GM19452 (cell line): ENCODE data around the gene TMEM109.
"Not testable (repeated sequence)": the region's sequence is repeated elsewhere in the genome, so short reads cannot be mapped to it uniquely, and the experiment has no call there.

ENCODE experiments used
- ATAC-seq: cut with Tn5 transposase; IDR thresholded peaks from one replicate; pipeline ENCODE4 v1.9.1; 2021; ENCODE audit not compliant: unreplicated experiment

TMEM109 gene

DNA sequence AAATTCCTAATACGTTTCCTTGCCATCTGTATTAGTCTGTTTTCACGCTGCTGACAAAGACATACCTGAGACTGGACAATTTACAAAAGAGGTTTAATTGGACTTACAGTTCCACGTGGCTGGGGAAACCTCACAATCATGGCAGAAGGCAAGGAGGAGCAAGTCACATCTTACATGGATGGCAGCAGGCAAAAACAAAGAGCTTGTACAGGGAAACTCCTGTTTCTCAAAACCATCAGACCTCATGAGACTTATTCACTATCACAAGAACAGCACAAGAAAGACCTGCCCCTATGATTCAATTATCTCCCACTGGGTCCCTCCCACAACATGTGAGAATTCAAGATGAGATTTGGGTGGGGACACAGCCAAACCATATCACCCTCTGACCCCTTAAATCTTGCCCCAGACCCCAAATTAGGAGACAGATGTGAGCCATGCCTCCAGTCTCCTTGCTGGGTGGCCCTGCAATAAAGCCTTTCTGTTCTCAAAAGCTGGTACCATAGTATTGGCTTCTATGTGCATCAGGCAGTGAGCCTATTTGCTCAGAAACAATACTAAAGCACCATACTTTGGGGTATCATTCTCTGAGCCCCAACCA lies 4.2 kb upstream of the TMEM109 start:
- not testable (repeated sequence) for ATAC-seq

DNA sequence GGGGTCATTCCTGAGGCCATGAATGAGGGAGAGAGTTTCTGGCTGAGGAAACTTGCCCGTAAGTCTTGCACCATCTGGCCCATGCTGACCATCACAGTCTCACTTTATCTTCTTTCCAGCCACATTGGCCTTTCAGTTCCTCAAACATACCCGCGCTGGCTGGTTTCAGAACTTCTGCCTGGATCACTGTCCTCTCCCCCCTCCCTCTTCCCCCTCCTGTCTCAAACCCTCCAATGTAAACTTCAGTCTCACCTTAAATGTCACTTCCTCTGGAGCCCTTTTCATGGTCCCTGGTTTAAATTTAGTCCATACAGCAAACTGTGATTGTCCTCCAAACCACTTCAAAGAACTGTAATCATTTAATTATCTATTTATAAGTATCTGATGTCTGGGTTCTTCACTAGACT lies 3.7 kb upstream of the TMEM109 start:
- peak; percentile 36 for ATAC-seq

DNA sequence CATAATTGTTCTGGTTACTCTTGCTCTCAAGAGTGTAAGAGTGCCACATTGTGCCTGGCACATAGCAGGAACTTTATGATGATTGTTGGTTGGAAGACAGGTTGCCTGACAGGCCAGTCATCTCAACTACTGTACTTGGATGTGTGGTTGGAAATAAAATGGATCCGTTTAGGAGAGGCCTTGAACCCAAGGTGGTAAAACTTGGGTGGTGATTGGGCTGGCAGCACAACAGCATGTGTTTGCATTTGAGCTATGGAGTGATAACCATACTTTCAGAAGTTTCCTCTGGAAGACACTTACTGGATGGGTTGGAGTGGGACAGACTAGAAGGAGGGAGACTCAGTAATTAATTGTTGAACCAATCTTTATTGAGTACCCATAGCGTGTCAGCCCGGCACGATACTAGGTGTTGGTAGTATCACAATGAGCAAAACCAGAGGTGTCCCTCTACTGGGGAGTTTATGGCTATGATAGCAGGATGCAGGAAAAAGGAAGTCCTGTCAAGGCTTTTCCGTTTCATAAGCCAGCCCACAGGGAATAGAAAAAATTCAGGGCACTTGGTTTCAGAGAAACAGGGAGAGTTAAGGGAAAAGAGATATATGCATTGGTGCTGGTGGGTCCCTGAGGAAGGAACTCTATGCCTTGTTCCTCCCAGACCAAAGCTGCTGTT lies 3.1 kb upstream of the TMEM109 start:
- ATAC-seq = no peak

DNA sequence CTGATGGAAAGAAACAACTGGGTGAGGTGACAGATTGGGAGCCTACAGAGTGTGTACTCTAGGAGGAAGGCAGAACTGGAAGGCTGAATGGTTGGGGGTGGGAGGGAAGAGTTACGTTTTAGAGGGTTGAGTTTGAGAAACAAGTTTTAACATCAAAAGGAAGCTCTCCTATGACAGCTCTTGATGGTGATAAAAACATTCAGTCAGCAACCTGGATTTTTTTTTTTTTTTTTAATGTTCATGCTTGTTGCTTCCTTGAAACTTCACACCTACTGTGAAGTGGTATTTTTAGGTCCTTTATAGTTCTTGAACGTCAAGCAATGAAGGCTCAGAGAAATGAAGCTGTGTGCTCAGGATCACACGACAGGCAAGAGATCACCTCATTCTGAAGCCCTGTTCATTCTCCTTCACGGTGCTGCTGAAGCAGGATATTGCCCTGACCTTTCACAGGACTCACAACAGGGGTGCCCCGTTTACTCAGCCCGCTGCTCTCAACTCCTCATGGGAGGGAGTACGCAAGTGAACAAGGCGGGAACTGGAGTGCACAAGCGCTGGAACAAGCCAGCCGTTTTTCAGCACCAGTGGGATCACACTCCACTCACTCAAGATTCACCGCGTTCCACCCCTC lies 1.6 kb upstream of the TMEM109 start:
- no peak for ATAC-seq

DNA sequence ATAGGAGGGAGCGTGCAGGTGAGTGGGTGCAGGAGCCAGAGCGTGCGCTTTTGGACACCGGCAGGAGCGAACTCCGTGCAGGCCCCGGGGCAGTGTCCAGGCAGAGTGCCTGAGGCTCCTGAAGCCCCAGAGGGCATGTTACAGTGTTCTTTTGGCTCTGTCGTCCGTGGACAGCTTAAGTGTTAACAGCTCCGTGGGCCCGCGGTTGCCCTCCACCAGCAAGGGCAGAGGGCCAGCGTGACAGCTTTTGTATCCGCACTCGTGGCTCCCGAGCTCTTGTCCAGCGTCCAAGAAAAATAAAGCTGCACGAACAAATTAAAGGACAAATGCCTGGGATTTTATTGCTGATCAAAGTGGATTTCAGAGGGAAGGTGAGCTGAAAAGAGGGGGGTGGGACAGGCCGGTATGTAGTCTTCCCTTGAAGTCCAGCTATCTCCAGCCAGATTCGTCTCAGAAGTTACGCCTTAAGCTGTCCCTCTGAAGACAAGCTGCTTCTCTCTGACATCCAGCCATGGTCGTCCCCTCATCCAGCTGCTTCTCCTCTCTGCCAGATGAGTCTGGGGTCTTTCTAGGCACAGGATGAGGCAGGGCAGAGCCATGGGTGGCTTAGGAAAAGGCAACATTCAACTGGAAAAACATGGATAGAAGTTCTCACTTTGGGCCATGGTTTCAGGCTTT lies 968 bp upstream of the TMEM109 start:
- no peak for ATAC-seq

DNA sequence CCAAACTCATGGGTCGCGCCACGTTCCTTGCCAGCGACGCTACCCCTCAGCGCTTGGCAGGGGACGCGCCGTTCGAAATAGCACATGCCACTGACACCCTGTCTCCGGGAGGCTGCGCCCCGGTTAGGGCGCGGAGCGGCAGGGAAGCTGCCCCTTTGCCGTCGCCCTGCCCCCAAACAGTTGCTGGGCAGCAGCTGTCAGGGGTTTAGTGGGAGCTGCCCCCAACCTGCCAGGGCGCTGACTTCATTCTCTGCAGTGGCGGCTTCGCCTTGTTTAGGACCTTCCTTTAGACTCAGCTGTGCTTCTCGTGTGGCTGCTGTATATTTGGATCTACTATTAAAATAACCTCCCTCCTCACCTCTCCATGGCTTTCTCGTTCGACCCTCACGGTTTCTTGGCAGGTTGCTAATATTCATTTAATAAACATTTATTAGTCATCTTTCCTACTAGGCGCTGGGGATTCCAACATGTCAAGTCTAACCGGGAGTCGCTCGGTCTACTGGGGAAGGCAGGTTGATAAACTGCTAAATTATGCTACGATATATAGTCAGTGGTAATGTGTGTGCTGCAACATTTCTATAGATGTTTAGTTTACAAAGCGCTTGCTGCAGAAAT lies 782 bp downstream of the TMEM109 start:
- no peak for ATAC-seq

DNA sequence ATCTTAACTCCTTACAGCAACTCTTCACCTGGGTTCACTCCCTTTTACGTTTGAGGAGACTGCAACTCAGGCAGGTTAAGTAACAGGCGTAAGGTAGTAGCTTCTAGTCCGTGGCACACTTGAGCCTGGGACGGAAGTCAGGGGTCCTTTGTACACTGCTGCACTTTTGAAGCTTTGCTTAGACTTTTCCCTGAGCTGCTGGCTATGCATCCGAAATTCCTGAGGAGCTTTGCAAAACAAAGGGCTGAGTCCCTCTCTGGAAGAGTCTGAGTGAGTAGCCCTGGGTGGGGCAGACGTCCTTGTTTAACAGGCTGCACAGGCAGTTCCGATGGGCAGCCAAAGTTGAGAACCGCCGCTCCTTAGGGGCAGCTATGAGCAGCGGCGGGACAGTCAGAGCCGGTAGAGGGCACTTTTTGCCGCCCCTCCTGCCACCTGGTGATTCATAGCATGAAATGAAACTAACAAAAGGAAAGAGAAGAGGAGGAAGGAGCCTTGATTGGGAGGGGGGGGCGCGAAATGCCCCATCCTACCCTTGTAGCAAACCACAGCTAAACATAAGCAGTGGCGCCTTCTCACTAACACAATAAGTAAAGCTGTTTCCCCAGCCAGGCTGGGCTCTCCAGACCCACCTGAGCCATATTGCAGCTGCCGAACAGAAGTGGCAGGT lies 1.4 kb downstream of the TMEM109 start:
- ATAC-seq = peak; percentile 51

DNA sequence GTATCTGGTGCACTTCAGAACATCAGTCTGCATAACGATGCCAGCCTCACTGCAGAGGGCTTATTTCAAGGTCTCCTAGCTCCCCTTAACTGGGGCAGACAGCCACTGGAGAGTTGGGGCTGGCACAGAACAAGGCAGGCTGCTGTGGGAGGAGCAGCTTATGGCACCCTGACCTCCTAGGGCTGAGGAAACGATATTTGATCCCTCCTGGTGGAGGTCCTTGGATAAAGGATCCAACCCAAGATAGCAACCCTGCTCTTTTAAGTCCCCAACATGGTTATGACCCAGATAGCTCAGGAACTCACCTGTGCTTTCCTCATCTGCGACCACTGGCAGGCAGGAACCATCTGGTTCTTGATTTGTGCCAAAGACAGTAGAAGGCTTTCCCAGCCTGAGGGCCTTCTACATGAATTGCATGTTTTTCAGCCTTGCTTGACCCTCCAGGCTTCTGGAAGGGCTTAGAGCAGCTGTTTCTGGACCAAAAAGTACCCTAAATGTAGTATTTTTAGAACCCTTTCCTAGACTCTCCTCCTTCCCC lies 2.8 kb downstream of the TMEM109 start:
- no peak for ATAC-seq

DNA sequence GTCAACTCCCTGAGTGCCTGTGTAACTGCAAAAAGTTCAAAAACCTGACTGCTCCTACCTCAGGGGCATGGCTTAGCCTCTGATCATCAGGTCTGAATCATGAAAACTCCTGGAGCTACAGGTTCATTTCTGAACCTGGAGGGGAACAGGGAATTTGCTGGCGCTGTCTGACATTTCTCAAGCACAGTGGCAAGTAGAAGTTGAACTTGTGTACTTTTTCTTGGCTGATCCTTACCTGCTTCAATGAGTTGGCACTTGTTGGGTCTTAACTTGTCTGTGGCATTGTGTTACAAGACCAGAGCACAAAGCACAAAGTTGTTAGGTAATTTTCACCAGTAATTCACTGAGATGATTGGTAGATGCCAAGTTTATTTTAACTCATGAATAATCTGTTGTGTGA lies 3.3 kb downstream of the TMEM109 start:
- ATAC-seq = no peak

DNA sequence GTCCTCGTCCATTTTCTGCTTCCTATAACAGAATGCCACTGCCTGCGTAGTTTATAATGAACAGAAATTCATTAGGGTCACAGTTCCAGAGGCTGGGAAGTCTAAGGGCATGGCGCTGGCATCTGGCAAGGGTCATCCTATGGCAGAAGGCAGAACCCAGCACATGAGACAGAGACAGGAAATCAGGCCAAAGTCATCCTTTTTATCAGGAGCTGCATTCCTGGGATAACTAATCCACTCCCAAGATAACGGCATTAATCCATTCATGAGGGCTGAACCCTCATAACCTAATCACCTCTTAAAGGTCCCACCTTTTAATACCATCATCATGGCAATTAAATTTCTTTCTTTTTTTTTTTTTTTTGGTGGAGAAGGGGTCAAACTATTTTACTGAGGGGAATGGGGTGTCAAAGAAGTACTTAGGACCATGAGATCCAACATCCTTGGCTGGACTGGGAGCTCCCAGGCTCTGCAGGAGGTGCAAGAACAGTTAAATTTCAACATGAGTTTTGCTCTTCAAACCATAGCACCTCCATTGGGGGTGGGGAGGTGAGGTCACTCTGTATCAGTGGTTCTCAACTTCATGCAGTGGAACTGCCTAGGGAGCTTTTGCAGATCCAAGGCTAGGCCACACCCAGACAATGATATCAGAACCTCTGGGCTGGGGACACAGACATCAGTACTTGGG lies 4.4 kb downstream of the TMEM109 start:
- ATAC-seq = no peak

DNA sequence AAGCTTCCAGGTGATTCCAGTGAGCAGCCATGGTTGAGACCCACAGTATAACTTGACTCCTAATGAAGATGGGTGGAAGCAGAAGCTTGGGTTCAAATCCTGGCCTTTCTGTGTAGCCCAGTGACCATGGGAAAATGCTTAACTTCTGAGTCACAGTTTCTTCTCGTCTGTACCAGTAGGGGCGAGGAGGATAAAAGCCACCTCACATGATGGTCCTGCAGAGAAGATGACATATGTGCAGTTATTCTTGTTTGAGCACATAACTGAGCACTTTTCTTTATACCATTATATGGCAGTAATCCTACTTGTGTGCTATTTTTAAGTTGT lies 4.9 kb downstream of the TMEM109 start:
- no peak for ATAC-seq

DNA sequence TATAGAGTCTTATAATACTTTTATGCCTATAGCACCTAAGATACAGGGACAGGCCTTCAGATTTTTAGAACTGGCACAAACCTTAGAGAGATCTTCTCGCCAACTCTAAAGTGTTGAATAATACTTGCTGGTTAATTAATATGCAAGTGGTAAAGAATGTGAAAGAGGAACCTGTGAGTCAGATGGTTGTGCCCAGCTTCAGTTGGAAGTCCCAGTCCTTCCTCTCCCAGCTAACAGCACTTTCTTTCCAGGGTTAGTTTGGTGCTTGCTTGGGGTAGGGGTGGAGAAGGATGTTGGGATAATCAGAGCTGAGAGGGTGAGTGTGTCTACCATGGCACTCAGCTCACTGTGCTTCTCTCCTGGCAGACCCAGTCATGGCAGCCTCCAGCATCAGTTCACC lies 5.4 kb downstream of the TMEM109 start:
- no peak for ATAC-seq

DNA sequence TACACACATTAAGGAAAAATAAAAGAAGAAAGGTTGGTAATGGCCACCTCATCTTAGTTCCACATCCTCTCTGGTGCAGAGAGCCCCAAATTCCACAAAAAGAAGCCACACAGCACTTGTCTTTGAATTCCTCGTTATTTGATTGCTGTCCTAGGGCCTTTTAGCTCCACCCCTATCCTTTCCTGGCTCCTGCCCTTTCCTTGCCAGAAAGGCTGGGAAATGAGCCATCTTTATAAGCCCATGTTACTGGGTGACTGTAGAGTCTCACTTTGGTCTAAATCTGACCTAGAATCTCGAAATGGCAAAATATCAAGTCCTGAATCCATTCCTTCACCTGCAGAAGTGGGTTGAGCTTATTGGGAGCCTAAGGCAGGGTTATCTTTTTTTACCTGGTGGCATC lies 6.0 kb downstream of the TMEM109 start:
- ATAC-seq = no peak

DNA sequence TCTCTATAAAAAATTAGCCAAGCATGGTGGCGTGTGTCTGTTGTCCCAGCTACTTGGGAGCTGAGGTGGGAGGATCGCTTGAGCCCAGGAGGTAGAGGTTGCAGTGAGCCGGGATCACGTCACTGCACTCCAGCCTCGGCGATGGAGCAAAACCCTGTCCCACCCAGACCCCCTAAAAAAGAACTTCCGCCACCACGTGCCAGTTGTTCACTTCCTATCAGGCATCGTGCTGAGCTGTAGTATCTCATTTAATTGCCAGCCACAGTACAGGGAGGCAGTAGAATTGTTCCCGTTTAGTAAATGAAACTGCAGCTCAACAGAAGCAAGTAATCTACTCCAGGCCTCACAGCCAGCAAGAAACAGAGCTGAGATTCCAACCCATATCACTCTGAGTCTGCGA lies 7.3 kb downstream of the TMEM109 start:
- ATAC-seq = no peak

DNA sequence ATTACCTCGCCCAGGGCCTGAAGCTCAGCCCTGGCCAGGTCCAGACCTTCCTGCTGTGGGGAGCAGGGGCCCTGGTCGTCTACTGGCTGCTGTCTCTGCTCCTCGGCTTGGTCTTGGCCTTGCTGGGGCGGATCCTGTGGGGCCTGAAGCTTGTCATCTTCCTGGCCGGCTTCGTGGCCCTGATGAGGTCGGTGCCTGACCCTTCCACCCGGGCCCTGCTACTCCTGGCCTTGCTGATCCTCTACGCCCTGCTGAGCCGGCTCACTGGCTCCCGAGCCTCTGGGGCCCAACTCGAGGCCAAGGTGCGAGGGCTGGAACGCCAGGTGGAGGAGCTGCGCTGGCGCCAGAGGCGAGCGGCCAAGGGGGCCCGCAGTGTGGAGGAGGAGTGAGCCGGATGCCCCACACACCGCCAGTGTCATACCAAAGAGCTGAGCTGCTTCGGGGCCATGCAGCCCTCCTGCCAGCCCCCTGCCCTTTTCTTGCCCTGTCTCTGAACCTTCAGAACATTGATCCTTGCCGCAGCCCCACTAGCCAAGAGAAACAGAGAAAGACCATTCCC lies 7.9 kb downstream of the TMEM109 start:
- ATAC-seq = no peak

DNA sequence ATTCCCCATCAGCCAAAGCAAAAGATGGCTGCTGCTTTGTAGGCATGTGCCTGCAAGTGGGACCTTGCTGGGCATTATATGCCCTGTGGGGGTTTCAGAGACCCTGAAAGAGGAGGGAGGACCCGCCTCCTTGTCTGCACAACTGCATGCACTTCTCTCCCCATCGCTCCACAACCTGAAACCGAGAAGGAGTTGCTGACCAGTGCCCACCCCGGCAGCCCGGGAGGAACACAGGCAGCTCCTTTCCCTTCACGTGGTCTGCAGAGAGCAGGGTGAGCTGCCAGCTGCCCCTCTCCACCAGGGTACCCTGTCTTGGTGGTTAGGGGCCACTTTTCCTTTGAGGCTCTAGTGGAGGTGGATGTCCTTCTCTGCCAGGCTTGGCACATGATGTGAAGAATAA lies 8.9 kb downstream of the TMEM109 start:
- ATAC-seq = no peak

DNA sequence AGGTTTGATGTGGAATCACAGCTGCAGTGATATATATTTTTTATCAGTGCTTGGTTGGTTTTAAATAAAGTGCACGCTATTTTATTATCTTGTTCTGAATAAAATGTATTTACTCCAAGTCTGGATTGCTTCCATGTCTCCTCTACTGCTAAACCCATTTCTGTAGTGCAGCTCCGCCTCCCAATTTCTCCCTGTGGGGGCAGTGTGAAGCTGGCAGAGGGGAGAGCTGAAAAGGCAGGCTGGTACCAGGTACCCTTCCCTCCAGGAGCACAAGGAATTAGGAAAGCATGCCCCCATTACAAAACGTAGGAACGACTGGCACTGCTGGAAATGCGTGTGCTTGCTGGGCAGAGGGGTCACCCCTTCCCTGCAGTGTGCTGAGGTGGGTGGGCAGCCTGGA lies 9.4 kb downstream of the TMEM109 start:
- ATAC-seq = no peak

DNA sequence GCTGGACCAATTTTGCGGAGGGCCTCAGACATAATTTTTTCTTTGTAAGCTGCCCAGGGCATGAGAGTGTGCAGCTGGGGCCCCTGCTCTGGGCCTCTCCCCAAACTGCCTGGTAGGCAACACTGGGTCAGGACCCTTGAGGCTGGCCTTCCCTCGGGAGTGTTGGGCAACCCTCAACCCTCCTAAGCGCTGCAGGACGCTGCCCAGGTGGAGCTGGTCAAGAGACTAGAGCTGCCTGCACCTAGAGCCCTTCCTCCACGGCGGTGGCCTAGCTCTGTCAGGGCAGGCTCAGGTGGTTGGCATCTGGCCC lies 9.8 kb downstream of the TMEM109 start:
- no peak for ATAC-seq

DNA sequence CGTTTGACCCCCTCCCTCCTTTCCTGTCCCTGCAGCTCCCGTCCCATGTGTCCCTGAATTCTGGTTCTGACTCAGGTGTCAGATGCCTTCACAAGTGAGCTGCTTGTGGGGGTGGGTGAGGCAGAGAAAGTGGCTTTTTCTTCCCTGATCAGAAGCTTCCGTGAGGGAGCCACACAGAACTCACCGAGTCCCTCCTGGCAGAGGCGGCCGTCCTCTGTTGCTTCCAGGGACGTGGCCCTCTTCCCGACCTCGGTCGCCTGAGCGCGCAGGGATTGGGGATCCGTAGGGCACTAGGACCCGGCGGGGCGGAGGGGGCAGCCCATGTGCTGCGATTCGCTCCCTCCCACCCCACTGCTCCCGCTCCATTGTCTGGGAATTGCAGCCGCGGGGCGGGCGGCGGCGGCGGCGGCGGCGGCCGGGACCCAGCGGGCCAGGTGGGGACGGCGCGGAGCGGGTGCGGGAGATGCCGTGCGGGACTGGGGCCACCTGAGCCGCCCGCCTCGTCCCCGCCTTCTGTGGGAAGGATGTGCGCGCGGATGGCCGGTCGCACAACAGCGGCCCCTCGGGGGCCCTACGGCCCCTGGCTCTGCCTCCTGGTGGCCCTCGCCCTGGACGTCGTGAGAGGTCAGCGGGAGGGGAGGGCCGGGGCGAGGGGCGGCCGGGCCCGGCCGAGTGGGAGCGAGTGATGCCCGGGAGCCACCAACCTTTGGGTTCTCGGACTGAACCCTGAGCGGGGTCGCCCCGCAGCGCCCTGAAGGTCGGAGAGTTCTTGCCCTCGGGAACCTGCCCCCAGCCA lies 10.3 kb downstream of the TMEM109 start, which contains the start of gene TMEM132A:
TMEM132A (plus strand) TSS at position 351 of the 796 bp plus-strand sequence; CDS start at position 525, 174 bp downstream.
- no peak for ATAC-seq
